Hepatic stellate cell (primary cell): ENCODE data around the gene AGAP2.
"Not testable (repeated sequence)": the region's sequence is repeated elsewhere in the genome, so short reads cannot be mapped to it uniquely, and the experiment has no call there.

ENCODE experiments used
- DNase-seq: peaks from one replicate; pipeline ENCODE4 v3.0.0; 2011; ENCODE audit warnings: low spot score

Gene AGAP2

DNA sequence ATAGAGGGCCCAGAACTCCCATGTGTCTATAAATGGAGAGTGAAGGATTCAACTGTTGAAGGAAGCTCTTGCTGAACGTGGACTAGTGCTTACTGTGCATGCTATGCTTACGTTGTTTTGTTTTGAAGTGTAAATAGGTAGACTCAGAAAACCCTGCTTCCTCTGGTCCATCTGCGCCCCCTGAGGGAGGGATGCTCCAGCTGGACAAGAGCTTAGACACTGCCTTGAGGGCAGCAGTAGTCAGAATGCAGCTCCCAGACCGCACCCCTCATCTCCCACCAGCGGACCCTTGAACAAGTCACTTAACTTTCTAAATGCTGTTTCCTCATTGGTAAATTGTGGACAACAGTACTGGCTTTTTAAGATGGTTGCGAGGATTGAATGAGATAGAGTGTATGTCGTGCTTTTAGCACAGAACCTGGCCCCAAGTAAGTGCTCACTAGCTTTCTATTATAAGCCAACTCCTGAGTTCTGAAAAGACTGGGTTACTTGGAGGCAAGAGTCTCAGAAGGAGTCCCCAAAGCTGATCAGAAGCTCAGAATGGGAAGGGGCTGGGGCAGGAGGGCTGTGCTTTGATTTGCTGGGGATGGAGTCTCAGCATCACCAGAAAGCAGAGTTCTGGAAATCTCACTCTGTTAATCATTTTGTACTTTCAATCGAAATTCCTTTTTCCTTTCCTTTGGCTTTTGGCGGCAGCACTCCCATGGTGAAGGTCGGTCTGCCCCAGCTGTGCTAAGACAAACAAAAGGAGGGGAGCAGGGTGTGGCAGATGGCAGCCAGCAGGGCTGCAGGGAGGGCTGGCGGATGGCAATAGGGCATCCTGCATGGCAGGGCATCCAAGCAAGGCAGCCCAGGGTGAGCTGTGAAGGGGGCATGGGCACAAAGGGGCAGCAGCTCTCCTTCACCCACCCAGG, 15.6 kb downstream of the AGAP2 start:
- DNase-seq: no peak

DNA sequence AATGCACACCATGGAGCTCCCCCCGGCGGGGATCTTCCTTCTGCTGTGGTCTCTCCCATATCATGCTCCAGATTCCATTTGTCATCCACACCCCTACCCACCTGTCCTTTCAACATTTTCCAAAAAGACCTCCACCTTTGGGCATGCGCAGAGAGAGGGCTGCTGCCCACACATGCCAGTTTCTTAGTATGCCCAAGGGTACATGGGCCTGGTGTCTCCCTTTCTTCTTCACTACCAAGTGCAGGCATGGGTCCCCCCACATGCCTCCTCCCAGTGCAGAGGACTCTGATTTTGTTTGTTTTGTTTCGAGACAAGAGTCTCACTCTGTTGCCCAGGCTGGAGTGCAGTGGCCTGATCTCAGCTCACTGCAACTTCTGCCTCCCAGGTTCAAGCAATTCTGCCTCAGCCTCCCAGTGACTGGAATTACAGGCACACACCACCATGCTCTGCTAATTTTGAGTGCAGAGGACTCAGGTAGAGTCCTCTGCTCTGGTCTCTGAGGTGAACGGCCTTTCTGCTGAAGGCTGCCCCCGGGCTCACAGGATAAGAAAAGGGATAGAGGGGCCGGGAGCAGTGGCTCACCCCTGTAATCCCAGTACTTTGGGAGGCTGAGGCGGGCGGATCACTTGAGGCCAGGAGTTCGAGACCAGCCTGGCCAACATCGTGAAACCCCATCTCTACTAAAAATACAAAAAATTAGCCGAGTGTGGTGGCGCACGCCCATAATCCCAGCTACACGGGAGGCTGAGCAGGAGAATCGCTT, 16.5 kb downstream of the AGAP2 start:
- not testable (repeated sequence) for DNase-seq

DNA sequence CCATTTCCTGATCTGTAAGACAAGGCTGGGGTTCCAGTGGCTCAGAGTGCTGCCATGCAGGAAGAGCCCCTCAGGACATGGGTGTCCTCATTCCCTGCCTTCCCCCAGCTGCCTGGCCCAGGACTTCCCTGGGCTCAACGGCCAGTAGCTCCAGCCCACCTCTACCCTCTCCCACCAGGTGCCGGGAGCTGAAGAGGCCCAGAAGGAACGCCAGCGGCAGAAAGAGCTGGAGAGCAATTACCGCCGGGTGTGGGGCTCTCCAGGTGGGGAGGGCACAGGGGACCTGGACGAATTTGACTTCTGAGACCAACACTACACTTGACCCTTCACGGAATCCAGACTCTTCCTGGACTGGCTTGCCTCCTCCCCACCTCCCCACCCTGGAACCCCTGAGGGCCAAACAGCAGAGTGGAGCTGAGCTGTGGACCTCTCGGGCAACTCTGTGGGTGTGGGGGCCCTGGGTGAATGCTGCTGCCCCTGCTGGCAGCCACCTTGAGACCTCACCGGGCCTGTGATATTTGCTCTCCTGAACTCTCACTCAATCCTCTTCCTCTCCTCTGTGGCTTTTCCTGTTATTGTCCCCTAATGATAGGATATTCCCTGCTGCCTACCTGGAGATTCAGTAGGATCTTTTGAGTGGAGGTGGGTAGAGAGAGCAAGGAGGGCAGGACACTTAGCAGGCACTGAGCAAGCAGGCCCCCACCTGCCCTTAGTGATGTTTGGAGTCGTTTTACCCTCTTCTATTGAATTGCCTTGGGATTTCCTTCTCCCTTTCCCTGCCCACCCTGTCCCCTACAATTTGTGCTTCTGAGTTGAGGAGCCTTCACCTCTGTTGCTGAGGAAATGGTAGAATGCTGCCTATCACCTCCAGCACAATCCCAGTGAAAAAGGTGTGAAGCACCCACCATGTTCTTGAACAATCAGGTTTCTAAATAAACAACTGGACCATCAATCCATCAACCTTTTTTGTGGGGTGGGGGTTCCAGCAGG, 17.6 kb downstream of the AGAP2 start:
- no peak for DNase-seq

DNA sequence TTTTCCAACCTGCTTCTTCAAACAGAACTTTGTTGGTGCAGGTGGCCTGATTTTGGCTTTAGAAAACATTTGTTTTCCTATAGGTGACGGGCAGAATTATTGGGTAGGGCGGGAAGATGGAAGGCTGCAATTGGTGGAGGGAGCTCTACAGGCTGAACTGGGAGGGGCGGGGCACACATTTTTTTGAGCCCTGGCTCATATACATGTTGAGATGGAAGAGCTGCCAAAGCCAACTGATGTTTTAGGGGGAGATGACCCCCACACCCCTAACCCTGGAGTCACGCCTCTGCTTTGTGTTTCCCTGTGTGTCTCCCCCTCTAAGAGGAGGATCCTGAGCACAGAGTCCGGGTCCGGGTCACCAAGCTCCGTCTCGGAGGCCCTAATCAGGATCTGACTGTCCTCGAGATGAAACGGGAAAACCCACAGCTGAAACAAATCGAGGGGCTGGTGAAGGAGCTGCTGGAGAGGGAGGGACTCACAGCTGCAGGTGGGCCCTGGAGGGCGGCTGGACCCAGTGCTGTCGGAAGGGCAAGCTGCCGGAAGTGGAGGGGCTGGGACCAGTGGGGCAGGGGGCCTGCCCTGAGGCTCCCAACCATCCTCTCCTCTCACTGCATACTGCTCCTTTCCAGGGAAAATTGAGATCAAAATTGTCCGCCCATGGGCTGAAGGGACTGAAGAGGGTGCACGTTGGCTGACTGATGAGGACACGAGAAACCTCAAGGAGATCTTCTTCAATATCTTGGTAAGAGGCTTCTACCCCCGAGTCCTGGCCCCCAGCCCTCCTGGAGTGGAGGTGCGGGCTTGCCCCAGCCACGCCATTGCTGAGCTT, 18.6 kb downstream of the AGAP2 start:
- no peak for DNase-seq

DNA sequence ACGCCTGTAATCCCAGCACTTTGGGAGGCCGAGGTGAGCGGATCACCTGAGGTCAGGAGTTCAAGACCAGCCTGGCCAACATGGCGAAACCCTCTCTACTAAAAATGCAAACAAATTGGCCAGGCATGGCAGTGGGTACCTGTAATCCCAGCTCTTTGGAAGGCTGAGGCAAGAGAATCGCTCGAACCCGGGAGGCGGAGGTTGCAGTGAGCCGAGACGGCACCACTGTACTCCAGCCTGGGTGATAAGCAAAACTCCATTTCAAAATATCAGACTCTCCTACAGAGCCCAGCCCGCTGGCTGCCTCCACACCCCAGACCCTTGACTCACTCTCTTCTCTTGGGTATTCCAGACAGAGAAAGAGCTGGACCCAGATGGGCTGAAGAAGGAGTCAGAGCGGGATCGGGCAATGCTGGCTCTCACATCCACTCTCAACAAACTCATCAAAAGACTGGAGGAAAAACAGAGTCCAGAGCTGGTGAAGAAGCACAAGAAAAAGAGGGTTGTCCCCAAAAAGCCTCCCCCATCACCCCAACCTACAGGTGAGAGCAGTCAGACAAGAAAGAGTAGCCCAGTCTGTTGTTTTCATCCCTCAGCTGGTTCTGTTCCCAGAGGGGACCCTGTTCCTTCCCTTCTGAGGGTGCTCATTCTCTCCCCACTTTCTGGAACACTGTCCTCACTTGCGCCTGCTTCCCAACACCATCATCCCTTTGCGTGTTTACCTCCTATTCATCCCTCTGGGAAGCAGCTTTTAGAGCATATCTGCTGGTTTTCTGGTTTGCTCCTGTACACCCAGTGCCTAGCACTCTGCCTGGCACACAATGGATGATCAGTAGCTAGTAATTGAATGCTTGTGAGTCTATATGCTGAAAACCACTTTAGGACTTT, 19.7 kb downstream of the AGAP2 start:
- no peak for DNase-seq

DNA sequence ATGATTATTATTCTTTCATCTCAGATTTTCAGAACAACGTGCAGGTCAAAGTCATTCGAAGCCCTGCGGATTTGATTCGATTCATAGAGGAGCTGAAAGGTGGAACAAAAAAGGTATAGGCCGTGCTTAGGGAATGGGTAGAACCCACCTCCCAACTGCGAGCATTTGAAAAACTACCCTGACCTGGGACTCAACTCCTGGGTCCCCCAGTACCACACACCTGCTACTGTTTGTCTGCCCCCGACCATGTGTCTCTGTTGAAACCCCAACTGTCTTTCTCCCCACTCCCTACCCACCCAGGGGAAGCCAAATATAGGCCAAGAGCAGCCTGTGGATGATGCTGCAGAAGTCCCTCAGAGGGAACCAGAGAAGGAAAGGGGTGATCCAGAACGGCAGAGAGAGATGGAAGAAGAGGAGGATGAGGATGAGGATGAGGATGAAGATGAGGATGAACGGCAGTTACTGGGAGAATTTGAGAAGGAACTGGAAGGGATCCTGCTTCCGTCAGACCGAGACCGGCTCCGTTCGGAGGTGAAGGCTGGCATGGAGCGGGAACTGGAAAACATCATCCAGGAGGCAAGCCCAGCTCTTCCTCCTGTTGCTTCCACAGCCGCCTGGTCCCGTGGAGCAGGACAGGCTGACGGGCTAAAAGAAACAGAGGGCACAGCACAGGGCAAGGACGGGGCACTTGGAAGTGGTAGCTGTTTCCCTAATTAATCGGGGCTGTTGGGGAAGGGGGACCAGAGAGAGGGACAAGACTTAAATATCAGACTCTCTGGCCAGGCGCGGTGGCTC, 20.5 kb downstream of the AGAP2 start:
- no peak for DNase-seq

DNA sequence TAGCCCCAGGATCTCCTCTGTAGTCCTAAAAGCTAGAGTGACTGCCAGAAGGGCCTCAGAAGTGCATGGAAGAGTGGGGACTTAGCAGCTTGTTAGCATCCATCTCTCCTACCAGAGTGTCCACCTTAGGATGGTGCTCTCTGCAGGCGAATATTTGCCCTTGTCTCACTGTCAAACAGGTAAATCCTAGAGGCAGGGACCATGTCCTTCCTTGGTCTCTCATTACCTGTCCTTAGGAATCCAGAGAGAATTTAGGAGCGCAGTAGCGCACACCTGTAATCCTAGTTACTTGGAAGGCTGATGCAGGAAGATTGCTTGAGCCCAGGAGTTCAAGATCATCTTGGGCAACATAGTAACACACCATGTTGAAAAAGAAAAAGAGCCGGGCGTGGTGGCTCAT, 21.4 kb downstream of the AGAP2 start:
- no peak for DNase-seq

DNA sequence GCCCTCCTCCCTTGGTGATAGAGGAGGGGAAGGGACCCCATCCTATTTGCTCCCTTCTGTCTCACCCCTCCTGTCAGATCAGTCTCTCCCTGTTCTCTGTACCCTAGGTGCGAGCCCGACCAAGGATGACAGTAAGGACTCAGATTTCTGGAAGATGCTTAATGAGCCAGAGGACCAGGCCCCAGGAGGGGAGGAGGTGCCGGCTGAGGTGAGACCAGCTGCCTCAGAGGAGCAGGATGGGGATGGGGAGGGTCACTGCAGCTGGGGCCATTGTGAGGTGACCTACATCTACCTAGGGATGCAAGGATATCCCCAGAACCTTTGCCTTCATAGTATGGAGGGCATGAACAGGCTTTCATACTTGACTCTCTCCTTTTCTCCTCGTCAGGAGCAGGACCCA, 22.2 kb downstream of the AGAP2 start:
- DNase-seq: no peak

DNA sequence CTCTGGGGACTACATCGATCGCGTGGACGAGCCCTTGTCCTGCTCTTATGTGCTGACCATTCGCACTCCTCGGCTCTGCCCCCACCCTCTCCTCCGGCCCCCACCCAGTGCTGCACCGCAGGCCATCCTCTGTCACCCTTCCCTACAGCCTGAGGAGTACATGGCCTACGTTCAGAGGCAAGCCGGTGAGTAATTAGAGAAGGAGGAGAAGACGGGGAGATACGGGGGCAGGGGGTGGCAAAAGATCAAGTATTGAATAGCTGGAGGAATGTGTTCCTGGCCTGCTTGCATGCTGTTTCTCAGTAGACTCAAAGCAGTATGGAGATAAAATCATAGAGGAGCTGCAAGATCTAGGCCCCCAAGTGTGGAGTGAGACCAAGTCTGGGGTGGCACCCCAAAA, 22.8 kb downstream of the AGAP2 start:
- DNase-seq: no peak

DNA sequence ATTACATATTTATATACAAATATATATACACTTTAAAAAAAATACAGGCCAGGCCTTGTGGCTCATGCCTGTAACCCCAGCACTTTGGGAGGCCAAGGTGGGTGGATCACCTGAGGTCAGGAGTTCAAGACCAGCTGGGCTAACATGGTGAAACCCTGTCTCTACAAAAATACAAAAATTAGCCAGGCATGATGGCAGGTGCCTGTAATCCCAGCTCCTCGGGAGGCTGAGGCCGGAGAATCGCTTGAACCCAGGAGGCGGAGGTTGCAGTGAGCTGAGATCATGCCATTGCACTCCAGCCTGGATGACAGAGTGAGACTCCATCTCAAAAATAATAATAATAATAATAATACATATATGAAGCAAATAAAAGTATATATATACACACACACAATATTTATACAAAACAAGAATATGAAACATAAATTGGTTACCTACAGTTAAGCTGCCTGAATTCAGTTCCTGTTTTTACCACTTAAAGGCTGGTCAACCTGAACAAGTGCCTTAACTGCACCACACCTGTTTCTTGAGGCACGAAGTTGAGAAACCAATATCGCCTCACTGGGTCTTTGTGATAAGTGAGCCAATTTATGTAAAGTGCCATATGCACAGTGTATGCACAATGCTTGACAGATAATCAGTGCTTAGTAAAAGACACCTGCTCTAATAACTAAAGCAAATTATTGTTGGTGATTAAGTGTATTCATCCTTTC, 23.4 kb downstream of the AGAP2 start:
- not testable (repeated sequence) for DNase-seq

DNA sequence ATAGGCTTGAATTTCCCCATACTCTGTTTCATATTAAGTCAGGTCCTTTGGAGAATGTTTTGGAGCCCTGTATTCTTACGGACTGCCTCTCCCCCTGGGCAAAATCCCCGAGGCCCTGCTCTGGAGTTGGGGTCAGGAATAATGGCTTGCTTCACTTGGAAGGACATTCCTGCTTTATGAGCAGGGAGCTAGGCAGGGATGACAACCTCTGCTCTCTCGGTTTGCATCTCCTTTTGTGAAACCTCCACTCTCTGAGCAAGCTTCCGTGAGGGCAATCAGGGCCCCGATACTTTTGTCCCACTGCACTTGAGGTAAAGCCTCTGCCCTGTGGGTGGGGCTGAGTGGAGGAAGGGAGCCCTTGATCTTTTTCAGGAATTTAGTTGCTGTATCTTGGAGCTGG, 25.3 kb downstream of the AGAP2 start:
- DNase-seq: no peak

DNA sequence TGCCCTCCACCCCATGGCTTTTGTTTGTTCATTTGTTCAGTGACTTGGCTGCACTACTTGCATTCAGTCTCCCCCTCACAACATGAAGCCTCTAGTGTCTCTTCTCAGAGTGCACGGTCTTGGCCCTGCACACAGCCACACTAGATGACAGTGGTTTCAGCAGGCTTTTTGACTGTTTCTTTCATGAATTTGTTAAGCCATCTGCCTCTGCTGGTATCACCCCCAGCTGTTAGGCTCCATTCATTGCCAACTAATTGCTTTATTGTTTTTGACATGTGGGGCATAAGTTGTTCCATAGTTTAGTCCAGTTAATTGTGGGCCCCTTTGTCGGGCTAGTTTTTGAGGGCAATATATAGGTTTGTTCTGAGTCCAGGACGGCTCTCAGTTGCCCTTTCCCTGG, 25.8 kb downstream of the AGAP2 start:
- no peak for DNase-seq

DNA sequence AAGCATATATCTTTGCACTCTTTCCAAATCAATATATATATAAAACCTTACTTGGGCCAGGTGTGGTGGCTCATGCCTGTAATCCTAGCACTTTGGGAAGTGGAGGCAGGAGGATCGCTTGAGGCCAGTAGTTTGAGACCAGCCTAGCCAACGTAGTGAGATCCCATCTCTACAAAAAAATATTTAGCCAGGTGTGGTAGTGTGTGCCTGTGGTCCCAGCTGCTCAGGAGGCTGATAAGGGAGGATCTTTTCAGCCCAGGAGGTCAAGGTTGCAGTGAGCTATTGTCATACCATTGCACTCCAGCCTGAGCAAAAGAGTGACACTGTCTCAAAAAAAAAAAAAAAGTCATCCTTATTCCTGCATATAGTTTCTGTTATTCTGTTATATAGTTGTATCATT, 30.2 kb downstream of the AGAP2 start:
- DNase-seq: no peak

DNA sequence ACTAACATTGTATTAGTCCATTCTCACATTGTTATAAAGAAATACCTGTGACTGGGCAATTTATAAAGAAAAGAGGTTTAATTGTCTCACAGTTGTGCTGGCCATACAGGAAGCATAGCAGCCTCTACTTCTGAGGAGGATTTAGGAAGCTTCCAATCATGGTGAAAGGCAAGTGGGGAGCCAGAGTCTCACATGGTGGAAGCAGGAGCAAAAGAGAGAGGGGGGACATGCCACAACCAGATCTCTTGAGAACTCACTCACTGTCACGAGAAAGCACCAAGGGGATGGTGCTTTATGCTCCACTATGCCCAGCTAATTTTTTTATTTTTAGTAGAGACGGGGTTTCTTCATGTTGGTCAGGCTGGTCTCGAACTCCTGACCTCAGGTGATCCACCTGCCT, 31.3 kb downstream of the AGAP2 start:
- DNase-seq: no peak

DNA sequence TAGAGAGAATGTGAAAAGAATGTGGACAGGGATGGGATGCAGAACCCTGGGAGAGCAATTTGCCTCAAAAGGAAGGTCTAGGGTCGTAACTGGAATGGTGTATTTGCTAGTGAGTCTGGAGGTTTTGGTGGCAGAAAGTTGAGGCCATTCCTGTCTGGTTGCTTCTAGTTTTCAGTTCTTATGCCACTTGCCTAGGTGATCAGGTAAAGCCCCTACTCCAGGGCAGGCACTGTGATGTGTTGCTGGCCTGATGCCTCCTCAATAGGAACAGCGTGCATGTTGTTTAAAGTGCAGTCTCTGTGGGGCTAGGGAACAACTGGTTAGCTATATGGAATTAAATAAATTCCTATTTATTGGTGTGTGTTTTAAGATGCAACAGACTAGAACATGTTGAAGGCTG, 38.2 kb downstream of the AGAP2 start:
- no peak for DNase-seq

DNA sequence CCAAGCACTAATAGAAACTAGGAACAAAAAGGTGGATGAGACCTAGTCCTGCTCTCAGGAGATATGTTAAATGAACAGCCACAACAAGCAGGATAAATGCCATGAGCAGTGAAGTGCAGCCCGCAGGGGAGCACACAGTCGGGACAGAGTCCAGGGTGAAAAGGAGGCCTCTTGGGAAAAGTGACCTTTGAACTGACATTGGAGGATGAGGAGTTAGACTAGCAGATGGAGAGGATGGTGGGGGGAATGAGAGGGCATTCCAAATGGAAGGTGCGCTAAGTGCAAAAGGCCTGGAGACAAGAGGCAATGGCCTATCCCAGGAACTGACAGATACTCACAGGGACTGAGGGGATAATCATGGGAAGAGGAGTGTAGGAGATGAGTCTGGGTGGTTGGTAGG, 40.1 kb downstream of the AGAP2 start:
- DNase-seq: no peak

DNA sequence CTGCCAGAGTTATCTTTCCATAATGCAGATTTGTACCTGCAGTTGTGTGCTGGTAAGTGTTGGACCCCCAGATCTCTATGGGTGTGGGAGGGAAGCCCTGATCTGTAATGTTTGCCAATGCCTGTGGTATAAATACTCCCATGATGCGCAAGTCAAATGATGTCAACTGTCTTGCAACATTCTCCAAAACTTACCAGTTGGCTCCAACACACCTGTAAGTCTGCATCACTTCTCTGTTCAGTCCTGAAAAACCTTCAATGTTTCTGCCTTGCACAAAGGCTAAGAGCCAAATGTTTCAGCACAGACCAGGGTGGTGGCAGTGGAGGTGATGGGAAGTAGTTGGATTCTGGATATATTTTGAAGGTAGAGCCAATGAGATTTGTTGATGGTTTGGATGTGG, 41.5 kb downstream of the AGAP2 start:
- no peak for DNase-seq

DNA sequence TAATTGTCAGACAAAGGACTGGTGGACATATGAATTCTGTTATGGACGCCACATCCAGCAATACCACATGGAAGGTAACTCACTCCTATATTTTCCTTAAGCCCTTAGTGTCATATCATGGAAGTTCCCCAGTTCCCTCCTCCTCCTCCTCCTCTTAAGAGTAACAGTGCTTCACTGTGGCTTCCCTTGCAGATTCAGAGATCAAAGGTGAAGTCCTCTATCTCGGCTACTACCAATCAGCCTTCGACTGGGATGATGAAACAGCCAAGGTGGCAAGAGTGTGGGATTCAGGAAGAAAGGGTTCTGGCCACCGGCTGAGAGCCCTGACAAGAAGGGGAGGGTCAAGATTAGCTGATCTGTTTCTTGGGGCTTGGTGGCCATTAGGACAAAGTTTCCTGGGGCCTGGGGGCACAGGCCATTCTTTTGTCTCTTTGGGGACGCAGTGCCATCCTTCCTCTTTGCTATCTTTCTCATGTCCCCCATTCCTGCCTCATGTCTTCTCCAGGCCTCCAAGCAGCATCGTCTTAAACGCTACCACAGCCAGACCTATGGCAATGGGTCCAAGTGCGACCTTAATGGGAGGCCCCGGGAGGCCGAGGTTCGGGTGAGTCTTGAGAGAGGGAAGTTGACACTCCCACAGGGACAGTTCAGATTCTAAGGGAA, 42.6 kb downstream of the AGAP2 start:
- no peak for DNase-seq
